HEK293 (cell line): Measurements from ENCODE around the gene RTP5.

Experiments used
- CTCF ChIA-PET: fragments of 350-600 bp; formaldehyde crosslinking; extraction: SDS; loops from one replicate; lab custom pipeline; 2021; ENCODE audit warnings: antibody characterized with exemption; lab: Yijun Ruan, JAX
- POLR2A ChIA-PET: fragments of 300-600 bp; formaldehyde crosslinking; extraction: SDS; loops from one replicate; lab custom pipeline; 2020; ENCODE audit warnings: antibody characterized with exemption, inconsistent platforms; lab: Yijun Ruan, JAX
- H3K27ac ChIP-seq: fragments of 200-500 bp; sonication (Bioruptor generic); 2 replicates; pipeline ENCODE4 v1.5.1; 2014; ENCODE audit warnings: low read depth, low read length, control low read depth, inconsistent platforms; ENCODE audit errors: extremely low read depth
- H3K36me3 ChIP-seq, 2 experiments: fragments of 200-500 bp in 1 of 2; sonication (Bioruptor generic) in 1 of 2; 1 replicate in 1 of 2; 2 replicates in 1 of 2; pipeline ENCODE4 v1.5.1; 2014 to 2017; ENCODE audit warnings: inconsistent platforms in 2 of 2, low read length in 2 of 2; ENCODE audit not compliant: control insufficient read depth in 2 of 2, insufficient read depth in 1 of 2
- H3K4me1 ChIP-seq: fragments of 200-500 bp; sonication (Bioruptor generic); 2 replicates; pipeline ENCODE4 v1.5.1; 2014; ENCODE audit warnings: mild to moderate bottlenecking, low read length, inconsistent platforms; ENCODE audit not compliant: control insufficient read depth, insufficient read depth
- H3K4me3 ChIP-seq: 2 replicates; pipeline ENCODE4 v1.5.1; 2011; ENCODE audit warnings: low read depth, mild to moderate bottlenecking, control low read depth, low read length, moderate library complexity
- H3K9me3 ChIP-seq: fragments of 200-500 bp; sonication (Bioruptor generic); 2 replicates; pipeline ENCODE4 v1.5.1; 2014; ENCODE audit warnings: low read depth, low read length, inconsistent platforms; ENCODE audit not compliant: control insufficient read depth, insufficient read depth
- GLIS1 ChIP-seq: fragments of 450-650 bp; formaldehyde crosslinking; IDR thresholded peaks from 2 replicates; pipeline ENCODE4 v1.5.1; 2016; ENCODE audit warnings: missing biosample characterization, missing genetic modification characterization
- MEIS1 ChIP-seq: sonication (generic); formaldehyde crosslinking; IDR thresholded peaks from 2 replicates; pipeline ENCODE4 v1.8.1; 2022; ENCODE audit warnings: missing genetic modification reagents, mild to moderate bottlenecking, borderline replicate concordance
- REPIN1 ChIP-seq: fragments of 450-650 bp; formaldehyde crosslinking; IDR thresholded peaks from 2 replicates; pipeline ENCODE4 v1.5.1; 2017; ENCODE audit warnings: missing biosample characterization, missing genetic modification characterization, low read depth
- SCRT1 ChIP-seq: fragments of 450-650 bp; formaldehyde crosslinking; IDR thresholded peaks from 2 replicates; pipeline ENCODE4 v1.5.1; 2016; ENCODE audit warnings: missing biosample characterization, missing genetic modification characterization, borderline replicate concordance
- SCRT2 ChIP-seq: fragments of 450-650 bp; formaldehyde crosslinking; IDR thresholded peaks from 2 replicates; pipeline ENCODE4 v1.5.1; 2016; ENCODE audit warnings: missing biosample characterization, missing genetic modification characterization
- TSHZ1 ChIP-seq: fragments of 450-650 bp; formaldehyde crosslinking; IDR thresholded peaks from 2 replicates; pipeline ENCODE4 v1.5.1; 2016; ENCODE audit warnings: missing biosample characterization, missing genetic modification characterization, borderline replicate concordance
- ZIC2 ChIP-seq: fragments of 450-650 bp; formaldehyde crosslinking; IDR thresholded peaks from 2 replicates; pipeline ENCODE4 v1.5.1; 2016; ENCODE audit warnings: missing biosample characterization, missing genetic modification characterization
- ZNF114 ChIP-seq: fragments of 450-650 bp; formaldehyde crosslinking; IDR thresholded peaks from 2 replicates; pipeline ENCODE4 v1.5.0; 2017; ENCODE audit warnings: missing biosample characterization, missing genetic modification characterization
- ZNF146 ChIP-seq: fragments of 450-650 bp; formaldehyde crosslinking; IDR thresholded peaks from 2 replicates; pipeline ENCODE4 v1.5.1; 2016; ENCODE audit warnings: missing biosample characterization, missing genetic modification characterization
- ZNF211 ChIP-seq: fragments of 450-650 bp; formaldehyde crosslinking; IDR thresholded peaks from 2 replicates; pipeline ENCODE4 v1.5.1; 2016; ENCODE audit warnings: low read depth, missing biosample characterization, missing genetic modification characterization
- ZNF223 ChIP-seq: fragments of 450-650 bp; formaldehyde crosslinking; IDR thresholded peaks from 2 replicates; pipeline ENCODE4 v1.5.1; 2016; ENCODE audit warnings: missing biosample characterization, missing genetic modification characterization
- ZNF248 ChIP-seq: fragments of 450-650 bp; formaldehyde crosslinking; IDR thresholded peaks from 2 replicates; pipeline ENCODE4 v1.5.1; 2017; ENCODE audit warnings: missing biosample characterization, missing genetic modification characterization
- ZNF391 ChIP-seq: fragments of 450-650 bp; formaldehyde crosslinking; IDR thresholded peaks from 2 replicates; pipeline ENCODE4 v1.5.1; 2016; ENCODE audit warnings: low read depth, missing biosample characterization, missing genetic modification characterization, borderline replicate concordance
- ZNF416 ChIP-seq: fragments of 450-650 bp; formaldehyde crosslinking; IDR thresholded peaks from 2 replicates; pipeline ENCODE4 v1.5.1; 2016; ENCODE audit warnings: missing biosample characterization, missing genetic modification characterization
- ZNF514 ChIP-seq: fragments of 450-650 bp; formaldehyde crosslinking; IDR thresholded peaks from 2 replicates; pipeline ENCODE4 v1.5.1; 2016; ENCODE audit warnings: missing biosample characterization, missing genetic modification characterization
- ZNF530 ChIP-seq: fragments of 450-650 bp; formaldehyde crosslinking; IDR thresholded peaks from 2 replicates; pipeline ENCODE4 v1.5.1; 2016; ENCODE audit warnings: low read depth, missing biosample characterization, missing genetic modification characterization
- ZNF561 ChIP-seq: fragments of 450-650 bp; IDR thresholded peaks from 2 replicates; pipeline ENCODE4 v1.5.1; 2018; ENCODE audit warnings: missing biosample characterization, missing genetic modification characterization, borderline replicate concordance
- ZNF677 ChIP-seq: fragments of 450-650 bp; IDR thresholded peaks from 2 replicates; pipeline ENCODE4 v1.5.0; 2018; ENCODE audit warnings: missing biosample characterization, mild to moderate bottlenecking, missing genetic modification characterization, moderate library complexity
- ZNF785 ChIP-seq: fragments of 450-650 bp; formaldehyde crosslinking; IDR thresholded peaks from 2 replicates; pipeline ENCODE4 v1.5.1; 2016; ENCODE audit warnings: missing biosample characterization, missing genetic modification characterization

Gene RTP5

GRCh38 chr2:241867776-241868420 is 1.6 kb upstream of the RTP5 start:
- no peaks in the 10 kb centered on the region for H3K36me3 ChIP-seq
- CTCF ChIA-PET, result interaction anchor here (0.7 to 2.5 kb wide), 4 partner anchors 11 to 386 kb away, joined by 3 to 19 read pairs (median 4); no protein-coding TSS in a partner anchor
- TF ChIP-seq GLIS1 (tag by site-specific recombination), result peak; percentile 67
- no peak for TF ChIP-seq SCRT2 (tag by site-specific recombination)
- TF ChIP-seq ZIC2 (tag by site-specific recombination), result peak; percentile 32; the same call in 1 of the 2 replicates
- no peak for TF ChIP-seq ZNF248 (tag by site-specific recombination)
- H3K27ac ChIP-seq, result no peak overlapping the region
- H3K4me1 ChIP-seq, result no peaks in the 10 kb centered on the region
- H3K9me3 ChIP-seq, result no peaks in the 10 kb centered on the region
- H3K4me3 ChIP-seq, result no peak overlapping the region
- POLR2A ChIA-PET, result interaction anchor here (0.5 to 1.1 kb wide), 2 partner anchors 188 to 242 kb away, joined by 3 read pairs; no protein-coding TSS in a partner anchor

- Histone ChIP-seq H3K36me3 (no peaks in the 10 kb centered on the region), H3K4me3 (no peak overlapping the region), H3K4me1 (no peaks in the 10 kb centered on the region), H3K27ac (no peak overlapping the region), H3K9me3 (no peaks in the 10 kb centered on the region)
- TF ChIP-seq ZNF514 (tag by site-specific recombination), result no peak
- no peak for TF ChIP-seq ZNF391
- TF ChIP-seq MEIS1 (CRISPR knock-in tag), result no peak
- no peak for TF ChIP-seq ZNF114 (tag by site-specific recombination)
- TF ChIP-seq ZNF785, result no peak
- no peak for TF ChIP-seq ZNF561
- TF ChIP-seq SCRT1 (tag by site-specific recombination), result no peak
- ChIA-PET CTCF (interaction anchor here (0.6 to 2.5 kb wide), 7 partner anchors 10 to 387 kb away, joined by 3 to 19 read pairs (median 3); no protein-coding TSS in a partner anchor), POLR2A (interaction anchor here (0.5 to 1.1 kb wide), 3 partner anchors 182 to 243 kb away, joined by 3 read pairs; partner anchors contain the start of gene DTYMK)
Measured at GRCh38 chr2:241868661-241869081, 858 bp upstream of the RTP5 start.

- Histone ChIP-seq H3K27ac (no peak overlapping the region), H3K4me3 (no peak overlapping the region), H3K4me1 (no peaks in the 10 kb centered on the region)
- TF ChIP-seq ZNF223 (tag by site-specific recombination) (no peak), ZNF677 (tag by site-specific recombination) (no peak), ZNF530 (tag by site-specific recombination) (no peak), REPIN1 (no peak), ZNF211 (tag by site-specific recombination) (no peak), TSHZ1 (no peak), ZNF416 (no peak), ZNF146 (no peak)
- TF ChIP-seq, all 188 proteins: peak for 0
- no peaks in the 10 kb centered on the region for H3K9me3 ChIP-seq
- ChIA-PET POLR2A (no interaction called here), CTCF (no interaction called here)
- H3K36me3 ChIP-seq, result no peaks in the 10 kb centered on the region
Measured at GRCh38 chr2:241870081-241870541, 582 bp downstream of the RTP5 start.
